ENCODE data around the gene DRC7.

Gene DRC7

DNA sequence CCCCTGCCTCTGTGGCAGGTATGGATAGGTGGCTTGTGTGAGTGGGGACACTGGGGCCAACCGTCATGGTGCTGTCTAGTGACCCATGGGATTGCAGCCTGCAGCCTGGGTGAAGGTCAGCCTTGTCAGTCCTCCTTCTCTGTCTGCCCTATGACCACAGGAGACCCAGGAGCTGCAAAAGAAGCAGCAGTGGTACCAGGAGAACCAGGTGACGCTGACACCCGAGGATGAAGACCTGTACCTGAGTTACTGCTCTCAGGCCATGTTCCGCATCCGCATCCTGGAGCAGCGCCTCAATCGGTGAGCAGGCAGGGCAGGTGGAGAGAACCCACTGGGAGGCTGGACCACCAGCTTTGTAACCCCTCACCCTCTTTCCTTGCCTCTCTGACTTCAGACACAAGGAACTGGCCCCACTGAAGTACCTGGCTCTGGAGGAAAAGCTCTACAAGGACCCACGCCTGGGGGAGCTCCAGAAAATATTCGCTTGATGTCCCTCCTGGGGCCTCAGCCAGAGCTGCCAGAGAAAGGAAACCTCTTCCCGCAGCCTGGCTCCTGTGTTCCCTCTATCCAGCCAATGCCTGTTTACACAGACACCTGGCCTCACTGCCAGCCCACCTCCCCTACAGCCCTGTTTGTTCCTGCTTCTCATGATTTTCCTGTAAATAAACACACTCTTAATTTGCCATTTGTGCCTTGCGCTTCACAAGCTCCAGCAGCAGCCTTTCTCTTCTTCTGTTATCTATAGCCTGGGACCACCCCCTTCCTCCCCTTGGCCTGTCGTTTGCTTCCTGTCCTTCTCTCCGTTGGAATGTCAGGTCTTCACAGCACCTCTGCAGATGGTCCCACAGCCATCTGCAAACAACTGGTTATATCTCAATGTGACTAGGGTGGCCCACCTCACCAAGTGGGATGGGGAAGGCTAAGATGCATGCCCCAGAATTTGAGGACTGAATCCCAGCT, 36.4 kb downstream of the DRC7 start:
- TF ChIP-seq, protein P1, sequence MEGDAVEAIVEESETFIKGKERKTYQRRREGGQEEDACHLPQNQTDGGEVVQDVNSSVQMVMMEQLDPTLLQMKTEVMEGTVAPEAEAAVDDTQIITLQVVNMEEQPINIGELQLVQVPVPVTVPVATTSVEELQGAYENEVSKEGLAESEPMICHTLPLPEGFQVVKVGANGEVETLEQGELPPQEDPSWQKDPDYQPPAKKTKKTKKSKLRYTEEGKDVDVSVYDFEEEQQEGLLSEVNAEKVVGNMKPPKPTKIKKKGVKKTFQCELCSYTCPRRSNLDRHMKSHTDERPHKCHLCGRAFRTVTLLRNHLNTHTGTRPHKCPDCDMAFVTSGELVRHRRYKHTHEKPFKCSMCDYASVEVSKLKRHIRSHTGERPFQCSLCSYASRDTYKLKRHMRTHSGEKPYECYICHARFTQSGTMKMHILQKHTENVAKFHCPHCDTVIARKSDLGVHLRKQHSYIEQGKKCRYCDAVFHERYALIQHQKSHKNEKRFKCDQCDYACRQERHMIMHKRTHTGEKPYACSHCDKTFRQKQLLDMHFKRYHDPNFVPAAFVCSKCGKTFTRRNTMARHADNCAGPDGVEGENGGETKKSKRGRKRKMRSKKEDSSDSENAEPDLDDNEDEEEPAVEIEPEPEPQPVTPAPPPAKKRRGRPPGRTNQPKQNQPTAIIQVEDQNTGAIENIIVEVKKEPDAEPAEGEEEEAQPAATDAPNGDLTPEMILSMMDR (conservative IDR thresholded peaks at IDR 0.05) = no peak
- H3K27ac ChIP-seq = peak overlapping the region; percentile 40

DNA sequence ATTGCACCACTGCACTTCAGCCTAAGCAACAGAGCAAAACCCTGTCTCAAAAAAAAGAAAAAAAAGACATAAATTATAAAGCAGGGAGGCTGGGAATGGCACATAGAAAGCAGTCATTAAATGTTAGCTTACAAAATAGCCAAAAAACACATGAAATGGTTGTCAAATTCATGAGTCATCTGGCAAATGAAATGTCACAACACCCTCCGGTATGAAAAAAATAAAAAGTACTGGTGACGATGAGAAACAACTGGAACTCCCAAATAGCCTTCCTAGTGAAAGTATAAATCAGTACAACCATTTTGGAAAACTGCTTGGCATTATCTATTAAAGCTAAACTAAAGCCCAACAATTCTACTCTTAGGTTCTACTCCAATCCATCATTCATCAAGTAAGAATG, 37.4 kb downstream of the DRC7 start:
- no peak overlapping the region for H3K27ac ChIP-seq
- TF ChIP-seq, protein P1 (conservative IDR thresholded peaks at IDR 0.05) = no peak

DNA sequence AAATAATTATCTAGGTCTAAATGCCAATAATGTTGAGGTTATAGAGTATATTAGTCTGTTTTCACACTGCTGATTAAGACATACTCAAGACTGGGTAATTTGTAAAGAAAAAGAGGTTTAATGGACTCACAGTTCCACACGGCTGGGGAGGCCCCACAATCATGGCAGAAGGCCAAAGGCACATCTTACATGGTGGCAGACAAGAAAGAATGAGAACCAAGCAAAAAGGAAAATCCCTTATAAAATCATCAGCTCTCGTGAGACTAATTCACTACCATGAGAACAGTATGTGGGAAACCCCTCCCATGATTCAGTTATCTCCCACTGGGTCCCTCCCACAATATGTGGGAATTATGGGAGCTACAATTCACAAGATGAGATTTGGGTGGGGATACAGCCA, 38.1 kb downstream of the DRC7 start:
- TF ChIP-seq, protein P1 (conservative IDR thresholded peaks at IDR 0.05) = no peak
- no peak overlapping the region for H3K27ac ChIP-seq

DNA sequence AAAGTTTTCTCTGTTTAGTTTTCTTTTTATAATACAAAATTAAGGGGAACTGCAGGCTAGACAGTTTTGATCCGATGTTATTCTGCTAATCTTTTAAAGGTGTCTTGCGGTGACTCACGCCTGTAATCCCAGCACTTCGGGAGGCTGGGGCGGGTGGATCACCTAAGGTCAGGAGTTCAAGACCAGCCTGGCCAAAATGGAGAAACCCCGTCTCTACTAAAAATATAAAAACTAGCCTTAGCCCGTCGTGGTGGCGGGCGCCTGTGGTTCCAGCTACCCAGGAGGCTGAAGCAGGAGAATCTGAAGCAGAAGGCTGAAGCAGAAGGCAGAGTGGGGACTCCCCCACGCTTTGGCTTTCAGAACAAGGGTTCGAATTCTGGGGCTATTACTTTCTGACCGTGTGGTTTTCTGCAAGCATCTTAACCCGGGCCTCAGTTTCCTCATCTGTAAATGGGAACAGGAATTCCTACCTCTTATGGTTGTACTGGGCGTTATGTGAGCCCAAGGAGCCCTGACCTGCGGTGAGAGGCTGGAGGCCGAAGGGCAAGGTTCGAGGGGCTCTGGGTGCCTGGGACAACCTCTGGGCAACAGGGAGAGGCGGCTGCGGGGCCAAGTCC, 39.8 kb downstream of the DRC7 start:
- peak overlapping the region; percentile 83 for H3K27ac ChIP-seq
- TF ChIP-seq, protein P1 (conservative IDR thresholded peaks at IDR 0.05) = no peak

DNA sequence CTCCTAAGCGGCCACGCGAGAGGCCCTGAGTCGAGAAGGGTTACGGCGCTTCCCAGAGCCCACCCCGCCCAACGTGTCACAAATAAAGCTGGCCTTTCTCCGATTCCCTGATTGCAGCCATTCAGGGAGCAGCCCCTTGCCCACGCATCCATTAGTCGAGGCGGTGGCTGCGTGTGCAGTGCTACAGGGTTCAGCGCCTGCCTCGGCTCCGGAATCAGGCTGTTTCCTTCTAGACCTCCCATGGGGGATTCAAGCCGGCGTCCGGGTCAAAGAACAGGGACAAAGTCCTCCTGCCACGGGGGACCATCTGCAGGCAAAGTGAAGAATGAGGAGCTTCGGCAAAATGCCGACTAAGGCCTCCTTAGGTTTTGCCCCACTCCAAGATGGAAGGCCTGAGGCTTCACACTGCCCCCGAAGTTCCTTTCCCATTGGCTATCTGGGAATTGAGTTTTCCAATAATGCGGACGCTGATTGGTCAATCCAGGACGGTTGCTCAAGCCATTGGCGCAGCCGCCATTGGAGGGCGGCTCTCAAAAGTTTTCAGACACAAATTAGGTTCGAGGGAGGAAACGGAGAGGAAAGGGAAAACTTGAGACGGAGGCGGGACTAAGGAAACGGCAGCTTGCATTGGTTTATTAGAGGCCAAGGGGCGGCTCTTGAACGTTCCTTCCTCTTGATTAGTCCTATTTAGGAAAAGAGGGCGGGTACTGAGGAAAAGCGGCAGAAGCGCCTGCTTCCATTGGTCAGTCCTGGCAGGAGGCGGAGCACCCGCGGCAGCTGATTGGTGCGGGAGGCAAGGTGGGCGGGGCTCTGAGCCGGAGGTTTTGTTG, 40.5 kb downstream of the DRC7 start:
- peak overlapping the region; percentile 83 for H3K27ac ChIP-seq
- TF ChIP-seq, protein P1 (conservative IDR thresholded peaks at IDR 0.05) = no peak

DNA sequence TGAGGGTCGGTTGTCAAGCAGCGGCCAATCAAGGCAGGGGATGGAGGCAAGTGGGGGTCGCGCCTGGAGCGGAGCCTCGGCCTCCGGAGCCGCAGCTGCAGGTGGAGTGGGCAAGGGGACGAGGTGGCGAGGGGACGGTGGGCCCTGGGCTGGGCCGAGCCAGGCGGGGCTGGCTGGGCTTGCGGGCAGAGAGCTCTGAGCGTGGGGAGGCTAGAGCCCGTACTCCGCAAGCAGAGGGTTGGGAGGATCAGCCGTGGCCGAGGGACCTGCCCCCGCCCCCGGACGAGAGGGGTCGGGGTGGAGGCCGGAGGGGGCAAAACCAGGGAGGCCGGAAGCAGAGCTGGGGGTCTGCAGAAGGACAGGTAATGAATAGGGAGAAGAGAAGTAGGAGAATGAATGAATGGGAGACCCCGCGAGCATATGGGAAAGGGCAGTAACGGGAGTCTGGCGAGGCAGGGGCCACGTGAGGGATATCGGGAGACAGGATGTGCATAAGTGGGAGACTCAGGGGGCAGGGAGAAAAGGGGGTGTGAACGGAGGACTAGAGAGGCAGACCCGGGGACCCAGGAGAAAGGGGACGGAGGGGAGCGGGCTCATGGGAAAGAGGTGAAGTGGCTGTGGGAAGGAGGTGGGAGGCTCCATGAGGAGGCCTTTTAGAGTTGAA, 41.3 kb downstream of the DRC7 start, which contains the start of gene KATNB1:
Gene KATNB1 (plus strand): TSS at position 16 of the 664 bp plus-strand sequence. CDS start 1,474 bp downstream, outside the sequence.
- TF ChIP-seq, protein P1 (conservative IDR thresholded peaks at IDR 0.05) = no peak
- peak within 1 kb of the TSS; percentile 83 for H3K27ac ChIP-seq

Measured in VCaP (cell line).